Suprapubic skin (tissue), 4 donors: Measurements from ENCODE around the gene PPM1N.

ENCODE experiments used
- CTCF ChIP-seq, 2 donors: fragments of 200-600 bp in 1 of 2; fragments of 450-650 bp in 1 of 2; sonication (generic) in 1 of 2; IDR thresholded peaks; one replicate each; pipeline ENCODE4 v1.5.1; 2016 to 2019; ENCODE audit warnings: antibody characterized with exemption in 2 of 2, mild to moderate bottlenecking in 1 of 2, moderate library complexity in 1 of 2
- POLR2A ChIP-seq, 2 donors: fragments of 450-650 bp; IDR thresholded peaks; one replicate each; pipeline ENCODE4 v1.6.1; 2017; ENCODE audit warnings: antibody characterized with exemption in 2 of 2, mild to moderate bottlenecking in 2 of 2, moderate library complexity in 2 of 2
- POLR2AphosphoS5 ChIP-seq, 3 donors: sonication (generic); formaldehyde crosslinking; IDR thresholded peaks; one replicate each; pipeline ENCODE4 v1.6.1; 2017; ENCODE audit warnings: antibody characterized with exemption in 3 of 3

- TF ChIP-seq POLR2A (IDR thresholded peaks at IDR 0.05), result no peak
- peak in 1 of 2 donors; percentile 9 for TF ChIP-seq CTCF (IDR thresholded peaks at IDR 0.05)
- TF ChIP-seq POLR2AphosphoS5 (IDR thresholded peaks at IDR 0.05), result no peak
Observed at GRCh38 chr19:45498411-45499195, at the start of gene PPM1N.
